Measurements from ENCODE around the gene FDCSP. TPM values are rescaled to one million over a fixed set of nuclear protein-coding genes. Genes with fewer than 3 reads are reported as not detected.

FDCSP gene
- not detected for polyA plus RNA-seq (2013, experiment 1 of 4)
- not detected for polyA plus RNA-seq (2013, experiment 2 of 4)
- not detected for polyA plus RNA-seq (2013, experiment 3 of 4)
- polyA plus RNA-seq (2013, experiment 4 of 4): not detected

- no peaks in the 10 kb centered on the region for H3K9me3 ChIP-seq (ENCODE audit: control insufficient read depth, low read length)
- no peak within 1 kb of the TSS for H3K4me3 ChIP-seq (ENCODE audit: insufficient read depth, low read depth, low read length)
- 80% methylated on average over 2 of the region's 2 CpGs; no CpG with 5 or more reads in 1 of the 2 experiments for WGBS, 2 experiments
- H3K36me3 ChIP-seq (ENCODE audit: control insufficient read depth, insufficient read depth, low read length): no peaks in the 10 kb centered on the region
- no peaks in the 10 kb centered on the region for H3K4me1 ChIP-seq (ENCODE audit: control insufficient read depth, insufficient read depth, low read length)
- no peaks in the 10 kb centered on the region for H3K27me3 ChIP-seq (ENCODE audit: control insufficient read depth, insufficient read depth, low read length, poor library complexity, severe bottlenecking)
- H3K27ac ChIP-seq (ENCODE audit: insufficient read depth, low read depth, low read length, poor library complexity, severe bottlenecking): no peak within 1 kb of the TSS
Observed at GRCh38 chr4:70225824-70226223, at the start of gene FDCSP. Gene FDCSP (plus strand): TSS chr4:70226124. CDS start chr4:70231195, 5,071 bp downstream.

GRCh38 chr4:70177090-70177489 is 48.8 kb upstream of the FDCSP start:
- WGBS, 2 experiments: 87 to 91% methylated on average over 4 of the region's 5 CpGs
- Histone ChIP-seq H3K4me3 (ENCODE audit: insufficient read depth, low read depth, low read length) (no peak overlapping the region), H3K9me3 (ENCODE audit: control insufficient read depth, low read length) (no peaks in the 10 kb centered on the region), H3K27ac (ENCODE audit: insufficient read depth, low read depth, low read length, poor library complexity, severe bottlenecking) (no peak overlapping the region), H3K36me3 (ENCODE audit: control insufficient read depth, insufficient read depth, low read length) (no peaks in the 10 kb centered on the region), H3K27me3 (ENCODE audit: control insufficient read depth, insufficient read depth, low read length, poor library complexity, severe bottlenecking) (no peaks in the 10 kb centered on the region), H3K4me1 (ENCODE audit: control insufficient read depth, insufficient read depth, low read length) (no peaks in the 10 kb centered on the region)

GRCh38 chr4:70178075-70178660 is 47.8 kb upstream of the FDCSP start:
- Histone ChIP-seq H3K9me3 (ENCODE audit: control insufficient read depth, low read length) (no peaks in the 10 kb centered on the region), H3K27me3 (ENCODE audit: control insufficient read depth, insufficient read depth, low read length, poor library complexity, severe bottlenecking) (no peaks in the 10 kb centered on the region), H3K27ac (ENCODE audit: insufficient read depth, low read depth, low read length, poor library complexity, severe bottlenecking) (no peak overlapping the region), H3K4me3 (ENCODE audit: insufficient read depth, low read depth, low read length) (no peak overlapping the region), H3K36me3 (ENCODE audit: control insufficient read depth, insufficient read depth, low read length) (no peaks in the 10 kb centered on the region), H3K4me1 (ENCODE audit: control insufficient read depth, insufficient read depth, low read length) (no peaks in the 10 kb centered on the region)
- 57 to 66% methylated on average over 4 to 5 of the region's 5 CpGs for WGBS, 2 experiments

- Histone ChIP-seq H3K36me3 (ENCODE audit: control insufficient read depth, insufficient read depth, low read length) (no peaks in the 10 kb centered on the region), H3K4me1 (ENCODE audit: control insufficient read depth, insufficient read depth, low read length) (no peaks in the 10 kb centered on the region), H3K9me3 (ENCODE audit: control insufficient read depth, low read length) (no peaks in the 10 kb centered on the region), H3K4me3 (ENCODE audit: insufficient read depth, low read depth, low read length) (no peak overlapping the region), H3K27me3 (ENCODE audit: control insufficient read depth, insufficient read depth, low read length, poor library complexity, severe bottlenecking) (no peaks in the 10 kb centered on the region), H3K27ac (ENCODE audit: insufficient read depth, low read depth, low read length, poor library complexity, severe bottlenecking) (no peak overlapping the region)
- 92 to 100% methylated on average over 1 of the region's 2 CpGs for WGBS, 2 experiments
Observed at GRCh38 chr4:70179811-70180210, 46.1 kb upstream of the FDCSP start.

- H3K36me3 ChIP-seq (ENCODE audit: control insufficient read depth, insufficient read depth, low read length): no peaks in the 10 kb centered on the region
- no peak overlapping the region for H3K4me3 ChIP-seq (ENCODE audit: insufficient read depth, low read depth, low read length)
- no peak overlapping the region for H3K27ac ChIP-seq (ENCODE audit: insufficient read depth, low read depth, low read length, poor library complexity, severe bottlenecking)
- no peaks in the 10 kb centered on the region for H3K9me3 ChIP-seq (ENCODE audit: control insufficient read depth, low read length)
- no peaks in the 10 kb centered on the region for H3K4me1 ChIP-seq (ENCODE audit: control insufficient read depth, insufficient read depth, low read length)
- H3K27me3 ChIP-seq (ENCODE audit: control insufficient read depth, insufficient read depth, low read length, poor library complexity, severe bottlenecking): no peaks in the 10 kb centered on the region
- WGBS, 2 experiments: 73% methylated on average over 1 of the region's 1 CpG; no CpG with 5 or more reads in 1 of the 2 experiments
Observed at GRCh38 chr4:70181864-70182263, 44.1 kb upstream of the FDCSP start.

- WGBS, 2 experiments: 87 to 88% methylated on average over 2 of the region's 2 CpGs
- no peaks in the 10 kb centered on the region for H3K27me3 ChIP-seq (ENCODE audit: control insufficient read depth, insufficient read depth, low read length, poor library complexity, severe bottlenecking)
Observed at GRCh38 chr4:70182517-70183167, 43.3 kb upstream of the FDCSP start.

GRCh38 chr4:70183168-70183939 is 42.6 kb upstream of the FDCSP start:
- no peak overlapping the region for H3K27ac ChIP-seq (ENCODE audit: insufficient read depth, low read depth, low read length, poor library complexity, severe bottlenecking)

More at GRCh38 chr4:70182517-70183167, 43.3 kb upstream of the FDCSP start:
- Histone ChIP-seq H3K27ac (ENCODE audit: insufficient read depth, low read depth, low read length, poor library complexity, severe bottlenecking) (no peak overlapping the region), H3K36me3 (ENCODE audit: control insufficient read depth, insufficient read depth, low read length) (no peaks in the 10 kb centered on the region), H3K4me1 (ENCODE audit: control insufficient read depth, insufficient read depth, low read length) (no peaks in the 10 kb centered on the region), H3K9me3 (ENCODE audit: control insufficient read depth, low read length) (no peaks in the 10 kb centered on the region), H3K4me3 (ENCODE audit: insufficient read depth, low read depth, low read length) (no peak overlapping the region)

GRCh38 chr4:70183940-70184246 is 42.0 kb upstream of the FDCSP start:
- H3K9me3 ChIP-seq (ENCODE audit: control insufficient read depth, low read length): no peaks in the 10 kb centered on the region
- H3K27ac ChIP-seq (ENCODE audit: insufficient read depth, low read depth, low read length, poor library complexity, severe bottlenecking): no peak overlapping the region
- H3K27me3 ChIP-seq (ENCODE audit: control insufficient read depth, insufficient read depth, low read length, poor library complexity, severe bottlenecking): no peaks in the 10 kb centered on the region
- H3K36me3 ChIP-seq (ENCODE audit: control insufficient read depth, insufficient read depth, low read length): no peaks in the 10 kb centered on the region
- no peaks in the 10 kb centered on the region for H3K4me1 ChIP-seq (ENCODE audit: control insufficient read depth, insufficient read depth, low read length)
- WGBS, 2 experiments: 94% methylated on average over 1 of the region's 1 CpG; no CpG with 5 or more reads in 1 of the 2 experiments
- no peak overlapping the region for H3K4me3 ChIP-seq (ENCODE audit: insufficient read depth, low read depth, low read length)

More at GRCh38 chr4:70183168-70183939, 42.6 kb upstream of the FDCSP start:
- Histone ChIP-seq H3K27me3 (ENCODE audit: control insufficient read depth, insufficient read depth, low read length, poor library complexity, severe bottlenecking) (no peaks in the 10 kb centered on the region), H3K4me3 (ENCODE audit: insufficient read depth, low read depth, low read length) (no peak overlapping the region), H3K9me3 (ENCODE audit: control insufficient read depth, low read length) (no peaks in the 10 kb centered on the region), H3K4me1 (ENCODE audit: control insufficient read depth, insufficient read depth, low read length) (no peaks in the 10 kb centered on the region), H3K36me3 (ENCODE audit: control insufficient read depth, insufficient read depth, low read length) (no peaks in the 10 kb centered on the region)
- WGBS, 2 experiments: 49 to 51% methylated on average over 6 of the region's 6 CpGs

GRCh38 chr4:70187216-70187615 is 38.7 kb upstream of the FDCSP start:
- no peak overlapping the region for H3K4me3 ChIP-seq (ENCODE audit: insufficient read depth, low read depth, low read length)
- WGBS, 2 experiments: 100% methylated on average over 1 of the region's 1 CpG; no CpG with 5 or more reads in 1 of the 2 experiments

GRCh38 chr4:70190579-70190978 is 35.3 kb upstream of the FDCSP start:
- Histone ChIP-seq H3K27ac (ENCODE audit: insufficient read depth, low read depth, low read length, poor library complexity, severe bottlenecking) (no peak overlapping the region), H3K9me3 (ENCODE audit: control insufficient read depth, low read length) (no peaks in the 10 kb centered on the region), H3K4me3 (ENCODE audit: insufficient read depth, low read depth, low read length) (no peak overlapping the region), H3K27me3 (ENCODE audit: control insufficient read depth, insufficient read depth, low read length, poor library complexity, severe bottlenecking) (no peaks in the 10 kb centered on the region), H3K36me3 (ENCODE audit: control insufficient read depth, insufficient read depth, low read length) (no peaks in the 10 kb centered on the region), H3K4me1 (ENCODE audit: control insufficient read depth, insufficient read depth, low read length) (no peaks in the 10 kb centered on the region)
- WGBS, 2 experiments: 100% methylated on average over 1 of the region's 1 CpG; no CpG with 5 or more reads in 1 of the 2 experiments

More at GRCh38 chr4:70187216-70187615, 38.7 kb upstream of the FDCSP start:
- no peak overlapping the region for H3K27ac ChIP-seq (ENCODE audit: insufficient read depth, low read depth, low read length, poor library complexity, severe bottlenecking)
- no peaks in the 10 kb centered on the region for H3K9me3 ChIP-seq (ENCODE audit: control insufficient read depth, low read length)
- no peaks in the 10 kb centered on the region for H3K27me3 ChIP-seq (ENCODE audit: control insufficient read depth, insufficient read depth, low read length, poor library complexity, severe bottlenecking)
- no peaks in the 10 kb centered on the region for H3K36me3 ChIP-seq (ENCODE audit: control insufficient read depth, insufficient read depth, low read length)
- no peaks in the 10 kb centered on the region for H3K4me1 ChIP-seq (ENCODE audit: control insufficient read depth, insufficient read depth, low read length)
